Endometrial microvascular endothelial cells (primary cell): ENCODE measurements around the gene NEK5. TPM values are rescaled to one million over a fixed set of nuclear protein-coding genes. Genes with fewer than 3 reads are reported as not detected.
"Not testable (repeated sequence)": the region's sequence is repeated elsewhere in the genome, so short reads cannot be mapped to it uniquely, and the experiment has no call there.

Source experiments
- in situ Hi-C: cut with HindIII; loops from 2 replicates; pipeline ENCODE4 v1.10.0; 2017; ENCODE audit warnings: low sequenced_read_pairs, low pct_unique_long_range_greater_than_20kb; ENCODE audit errors: inconsistent ontology term
- total RNA-seq: library from RNA; depleted of rRNA; stranded (reverse); fragments of >200 nt; gene quantifications from one replicate; pipeline ENCODE4 v1.2.3, GENCODE V29; 2015; ENCODE audit errors: inconsistent ontology term

Gene NEK5
- total RNA-seq, 1 donor from 2014 or later, result not detected

- in situ Hi-C loops, result no loop called here
These were observed 32.8 kb downstream of the NEK5 start for GRCh38 chr13:52096062-52096461.

- in situ Hi-C loops, result no loop called here
These were observed 36.8 kb downstream of the NEK5 start for GRCh38 chr13:52092087-52092486.

DNA sequence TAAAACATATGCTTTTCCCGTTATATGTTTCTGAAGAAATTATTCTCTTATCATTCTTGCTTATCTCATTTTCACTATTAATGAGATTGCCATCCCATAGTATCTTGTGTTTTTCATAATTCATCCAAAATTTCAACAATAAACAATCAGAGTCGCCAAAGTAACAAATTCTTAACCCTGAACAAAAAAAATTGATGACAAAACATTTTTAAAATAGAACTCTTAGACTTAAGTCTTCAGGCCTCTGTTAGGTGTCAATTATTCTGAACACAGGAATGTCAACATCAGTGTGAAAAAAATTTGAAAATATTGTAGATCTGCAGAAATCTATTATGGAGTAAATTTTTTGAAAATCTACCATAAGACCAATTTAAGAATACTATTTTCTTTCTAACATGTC, 37.4 kb downstream of the NEK5 start:
- in situ Hi-C loops, result no loop called here

DNA sequence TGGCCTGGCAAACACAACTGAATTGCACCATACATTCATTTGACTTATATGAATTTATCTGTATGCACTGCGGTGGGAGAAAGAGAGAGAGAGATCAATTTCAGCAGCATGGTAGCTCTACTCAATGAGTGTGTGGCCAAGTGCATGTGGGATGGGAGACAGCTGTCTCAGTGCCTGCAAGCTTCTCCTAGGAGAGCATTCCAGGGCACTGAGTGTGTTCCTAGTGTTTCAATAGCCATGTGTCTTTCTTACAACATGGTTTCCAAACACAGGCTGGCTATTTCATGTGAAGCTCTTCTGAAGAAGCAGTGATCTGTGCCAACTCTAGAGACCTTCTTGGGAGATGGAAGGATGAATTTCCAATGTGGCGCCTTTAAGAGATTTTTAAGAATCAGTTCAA, 43.5 kb downstream of the NEK5 start:
- in situ Hi-C loops, result no loop called here

DNA sequence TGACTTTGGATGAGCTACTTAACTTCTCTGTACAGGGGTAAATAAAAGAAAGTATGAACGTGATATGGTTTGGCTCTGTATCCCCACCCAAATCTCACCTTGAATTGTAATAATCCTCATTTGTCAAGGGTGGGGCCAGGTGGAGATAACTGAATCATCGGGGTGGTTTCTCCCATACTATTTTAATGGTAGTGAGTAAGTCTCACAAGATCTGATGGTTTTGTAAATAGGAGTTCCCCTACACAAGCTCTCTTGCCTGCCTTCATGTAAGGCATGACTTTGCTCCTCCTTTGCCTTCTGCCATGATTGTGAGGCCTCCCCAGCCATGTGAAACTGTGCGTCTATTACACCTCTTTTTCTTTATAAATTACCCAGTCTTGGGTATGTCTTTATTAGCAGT, 43.9 kb downstream of the NEK5 start:
- in situ Hi-C loops, result not testable (repeated sequence)

DNA sequence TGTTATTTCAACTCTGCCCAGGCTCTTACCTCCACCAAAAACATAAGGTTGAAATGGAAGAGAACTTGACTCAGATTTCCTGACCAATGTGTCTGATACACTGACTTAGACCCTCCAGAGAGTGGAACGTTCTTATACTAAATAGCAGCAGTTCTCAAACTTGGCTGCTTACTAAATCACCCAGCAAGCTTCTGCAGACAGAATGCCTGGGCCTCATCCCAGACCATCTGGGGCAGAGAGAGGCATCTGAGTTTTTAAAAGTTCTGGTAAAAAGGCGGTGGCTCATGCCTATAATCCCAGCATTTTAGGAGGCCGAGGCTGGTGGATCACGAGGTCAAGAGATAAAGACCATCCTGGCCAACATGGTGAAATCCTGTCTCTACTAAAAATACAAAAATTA, 46.3 kb downstream of the NEK5 start:
- in situ Hi-C loops, result no loop called here

DNA sequence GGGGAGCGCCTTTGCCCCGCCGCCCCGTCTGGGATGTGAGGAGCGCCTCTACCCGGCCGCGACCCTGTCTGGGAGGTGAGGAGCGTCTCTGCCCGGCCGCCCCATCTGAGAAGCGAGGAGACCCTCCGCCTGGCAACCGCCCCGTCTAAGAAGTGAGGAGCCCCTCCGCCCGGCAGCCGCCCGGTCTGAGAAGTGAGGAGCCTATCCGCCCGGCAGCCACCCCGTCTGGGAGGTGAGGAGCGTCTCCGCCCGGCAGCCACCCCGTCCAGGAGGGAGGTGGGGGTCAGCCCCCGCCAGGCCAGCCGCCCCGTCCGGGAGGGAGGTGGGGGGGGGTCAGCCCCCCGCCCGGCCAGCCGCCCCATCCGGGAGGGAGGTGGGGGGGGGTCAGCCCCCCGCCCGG, 49.0 kb downstream of the NEK5 start:
- in situ Hi-C loops, result not testable (repeated sequence)

DNA sequence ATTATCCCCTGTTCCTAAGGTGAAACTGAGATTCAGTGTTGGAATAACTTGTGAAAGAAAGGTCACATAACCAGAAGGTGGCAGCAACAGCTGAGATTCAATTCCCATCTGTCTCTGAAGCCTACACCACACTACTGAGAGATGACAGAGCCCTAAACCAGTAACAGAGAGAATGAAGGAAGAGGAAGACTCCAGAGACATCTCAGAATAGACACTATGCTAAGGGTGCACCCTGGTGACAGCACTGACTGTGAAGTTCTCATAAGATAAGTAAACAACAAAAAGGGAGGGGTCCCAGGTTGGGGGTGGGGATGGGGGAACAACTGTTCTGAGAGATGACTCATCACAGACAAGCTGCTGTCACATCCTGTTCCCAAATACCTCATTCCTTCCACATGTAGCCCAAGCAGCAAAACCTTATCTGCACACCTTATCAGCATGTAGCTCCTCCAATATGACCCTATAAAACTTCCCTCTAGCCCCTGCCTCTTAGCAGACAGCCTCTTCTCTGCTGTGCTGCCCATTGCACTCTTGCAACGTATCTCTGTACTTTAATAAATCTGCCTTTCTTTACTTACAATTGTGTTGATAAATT, 57.8 kb downstream of the NEK5 start:
- in situ Hi-C loops, result no loop called here

- in situ Hi-C loops, result no loop called here
These were observed 61.6 kb downstream of the NEK5 start for GRCh38 chr13:52067237-52067636.

GRCh38 chr13:52061587-52061986, 67.3 kb downstream of the NEK5 start:
- in situ Hi-C loops, result no loop called here

GRCh38 chr13:52061064-52061463, 67.8 kb downstream of the NEK5 start:
- in situ Hi-C loops, result not testable (repeated sequence)

- in situ Hi-C loops, result no loop called here
These were observed 75.4 kb downstream of the NEK5 start for GRCh38 chr13:52053460-52053859.

- in situ Hi-C loops, result no loop called here
These were observed 77.5 kb downstream of the NEK5 start for GRCh38 chr13:52051400-52051799.

GRCh38 chr13:52048516-52048915, 80.4 kb downstream of the NEK5 start:
- in situ Hi-C loops, result no loop called here

DNA sequence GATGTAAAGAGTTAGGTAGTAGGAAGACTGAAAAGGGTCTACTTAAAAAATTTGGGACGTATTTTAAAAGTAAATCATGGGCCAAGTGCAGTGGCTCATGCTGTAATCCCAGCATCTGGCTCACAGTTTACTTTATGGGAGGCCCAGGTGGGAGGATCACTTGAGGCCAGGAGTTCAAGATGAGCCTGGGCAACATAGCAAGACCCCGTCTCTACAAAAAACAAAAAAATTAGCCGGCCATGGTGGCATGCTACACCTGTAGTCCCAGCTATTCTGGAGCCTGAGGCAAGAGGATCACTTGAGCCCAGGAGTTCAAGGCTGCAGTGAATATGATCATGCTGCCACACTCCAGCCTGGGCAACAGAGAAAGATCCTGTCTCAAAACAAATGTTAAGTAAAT, 81.4 kb downstream of the NEK5 start:
- in situ Hi-C loops, result no loop called here

GRCh38 chr13:52043675-52044074, 85.2 kb downstream of the NEK5 start:
- in situ Hi-C loops, result no loop called here

DNA sequence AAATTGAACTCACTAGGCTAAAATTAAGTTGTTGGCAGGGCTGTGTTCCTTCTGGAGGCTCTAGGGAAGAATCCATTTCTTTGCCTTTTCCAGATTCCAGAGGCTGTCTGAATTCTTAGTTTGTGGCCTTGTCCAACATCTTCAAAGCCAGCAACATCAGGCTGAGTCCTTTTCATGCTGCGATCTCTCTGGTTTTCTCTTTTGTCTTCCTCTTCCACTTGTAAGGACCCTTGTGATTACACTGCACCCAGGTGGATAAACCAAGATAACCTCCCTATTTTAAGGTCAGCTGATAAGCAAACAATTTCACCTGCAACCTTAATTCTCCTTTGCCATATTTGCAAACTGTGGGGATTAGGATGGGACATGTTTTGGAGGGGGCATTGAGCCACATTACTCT, 92.8 kb downstream of the NEK5 start:
- in situ Hi-C loops, result no loop called here

DNA sequence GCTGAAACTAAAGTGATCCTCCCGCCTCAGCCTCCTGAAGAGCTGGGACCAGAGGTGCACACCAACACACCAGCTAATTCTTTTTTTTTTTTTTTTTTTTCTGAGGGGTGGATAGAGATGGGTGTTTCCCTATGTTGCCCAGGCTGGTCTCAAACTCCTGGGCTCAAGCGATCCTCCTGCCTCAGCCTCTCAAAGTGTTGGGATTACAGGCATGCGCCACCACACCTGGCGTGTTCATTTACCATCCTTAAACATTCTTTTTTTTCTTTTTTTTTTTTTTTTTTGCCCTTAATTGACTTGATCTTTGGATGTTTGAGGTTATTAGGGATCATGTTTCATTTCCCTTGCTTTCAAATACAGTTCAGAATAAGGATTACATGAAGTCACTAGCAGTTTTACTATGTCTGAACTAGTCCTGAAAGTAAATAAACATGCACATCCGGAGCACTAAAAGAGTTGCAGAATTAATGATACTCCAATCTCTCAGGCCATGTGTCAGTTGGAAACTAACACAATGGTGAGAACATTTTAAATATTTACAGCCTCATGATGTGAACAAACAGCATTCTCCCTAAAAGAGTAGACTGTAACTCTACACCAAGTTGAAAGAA, 94.2 kb downstream of the NEK5 start:
- in situ Hi-C loops, result no loop called here

DNA sequence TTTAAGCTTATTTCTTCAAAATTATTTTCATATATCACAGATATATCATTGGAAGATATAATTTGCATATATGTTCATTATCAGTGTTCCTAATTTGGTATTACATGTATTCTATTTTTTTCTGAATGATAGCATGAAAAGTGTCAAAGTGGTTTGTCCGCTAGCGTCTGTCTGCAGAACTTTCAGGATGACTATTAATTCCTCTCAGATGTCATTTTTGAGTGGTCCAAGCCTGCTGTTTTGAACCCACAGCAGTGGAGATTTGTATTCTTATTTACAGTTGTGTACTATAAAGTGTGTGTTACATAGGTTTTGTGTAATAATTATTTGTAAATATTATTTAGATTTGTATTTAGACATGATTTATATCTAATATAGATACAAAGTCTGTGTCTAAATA, 95.8 kb downstream of the NEK5 start:
- in situ Hi-C loops, result no loop called here

GRCh38 chr13:52030401-52030800, 98.5 kb downstream of the NEK5 start:
- in situ Hi-C loops, result not testable (repeated sequence)

GRCh38 chr13:52029569-52029968, 99.3 kb downstream of the NEK5 start:
- in situ Hi-C loops, result no loop called here
